WTC11 (cell line): ENCODE data around the gene PLEKHB1. TPM values are rescaled to one million over a fixed set of nuclear protein-coding genes. Genes with fewer than 3 reads are reported as not detected.

Experiments
- ATAC-seq: fragments of 200-7000 bp; cut with Tn5 transposase; 2 replicates; pipeline ENCODE4 v1.10.0; 2021; ENCODE audit warnings: mild to moderate bottlenecking, moderate library complexity
- CTCF ChIA-PET: fragments of 300-600 bp; sonication (Branson Sonifier 250); formaldehyde crosslinking; loops from one replicate; lab custom pipeline; 2021; ENCODE audit warnings: antibody characterized with exemption; lab: Charles Lee
- POLR2A ChIA-PET: fragments of 350-600 bp; sonication (Branson Sonifier 250); formaldehyde crosslinking; loops from one replicate; lab custom pipeline; 2021; ENCODE audit warnings: antibody characterized with exemption; lab: Charles Lee
- DNase-seq: peaks from one replicate; pipeline ENCODE4 v3.0.0; 2021; ENCODE audit warnings: low spot score
- H3K27ac Mint-ChIP-seq: 2 replicates; pipeline ENCODE4 v1.8.0; 2021; ENCODE audit warnings: mixed read lengths
- H3K27me3 Mint-ChIP-seq: 2 replicates; pipeline ENCODE4 v1.8.0; 2021; ENCODE audit warnings: low read depth, mild to moderate bottlenecking, moderate library complexity, mixed read lengths
- H3K36me3 Mint-ChIP-seq: 2 replicates; pipeline ENCODE4 v1.8.0; 2021; ENCODE audit warnings: mixed read lengths
- H3K4me1 Mint-ChIP-seq: 2 replicates; pipeline ENCODE4 v1.8.0; 2022; ENCODE audit warnings: mixed read lengths
- H3K4me3 Mint-ChIP-seq: 2 replicates; pipeline ENCODE4 v1.8.0; 2021; ENCODE audit warnings: mild to moderate bottlenecking, moderate library complexity, mixed read lengths
- H3K9me3 Mint-ChIP-seq: 2 replicates; pipeline ENCODE4 v1.8.0; 2021; ENCODE audit warnings: mixed read lengths
- ATF3 ChIP-seq: sonication (generic); formaldehyde crosslinking; conservative IDR thresholded peaks from 2 replicates; pipeline ENCODE4 v1.8.1; 2022; ENCODE audit warnings: mild to moderate bottlenecking, missing genetic modification reagents
- E2F1 ChIP-seq: sonication (generic); formaldehyde crosslinking; IDR thresholded peaks from 2 replicates; pipeline ENCODE4 v1.8.0; 2022; ENCODE audit warnings: mild to moderate bottlenecking, missing genetic modification reagents
- EMX1 ChIP-seq: fragments of 250-450 bp; sonication (Bioruptor Pico); IDR thresholded peaks from 2 replicates; pipeline ENCODE4 v1.8.0; 2021; ENCODE audit warnings: mild to moderate bottlenecking
- ETV6 ChIP-seq: sonication (generic); formaldehyde crosslinking; IDR thresholded peaks from 2 replicates; pipeline ENCODE4 v1.8.1; 2022; ENCODE audit warnings: mild to moderate bottlenecking, missing genetic modification reagents
- FOXK1 ChIP-seq: sonication (generic); formaldehyde crosslinking; IDR thresholded peaks from 2 replicates; pipeline ENCODE4 v1.8.0; 2022; ENCODE audit warnings: mild to moderate bottlenecking, moderate library complexity, missing genetic modification reagents
- FOXP4 ChIP-seq: sonication (generic); formaldehyde crosslinking; IDR thresholded peaks from 2 replicates; pipeline ENCODE4 v1.8.0; 2022; ENCODE audit warnings: mild to moderate bottlenecking, missing genetic modification reagents
- NFATC4 ChIP-seq: fragments of 250-450 bp; sonication (Bioruptor Pico); IDR thresholded peaks from 2 replicates; pipeline ENCODE4 v1.9.0; 2021; ENCODE audit warnings: mild to moderate bottlenecking
- NFYB ChIP-seq: sonication (generic); formaldehyde crosslinking; conservative IDR thresholded peaks from 2 replicates; pipeline ENCODE4 v1.8.0; 2022; ENCODE audit warnings: low read depth, missing genetic modification reagents
- NR2C2 ChIP-seq: sonication (generic); formaldehyde crosslinking; IDR thresholded peaks from 2 replicates; pipeline ENCODE4 v1.8.0; 2022; ENCODE audit warnings: mild to moderate bottlenecking, missing genetic modification reagents
- OVOL2 ChIP-seq: fragments of 250-450 bp; sonication (Bioruptor Pico); IDR thresholded peaks from 2 replicates; pipeline ENCODE4 v1.9.0; 2021; ENCODE audit warnings: mild to moderate bottlenecking, borderline replicate concordance
- PRDM15 ChIP-seq: sonication (generic); formaldehyde crosslinking; IDR thresholded peaks from 2 replicates; pipeline ENCODE4 v1.8.0; 2022; ENCODE audit warnings: missing genetic modification reagents
- USF1 ChIP-seq: sonication (generic); formaldehyde crosslinking; IDR thresholded peaks from 2 replicates; pipeline ENCODE4 v1.8.0; 2022; ENCODE audit warnings: mild to moderate bottlenecking, missing genetic modification reagents
- ZNF138 ChIP-seq: sonication (generic); formaldehyde crosslinking; conservative IDR thresholded peaks from 2 replicates; pipeline ENCODE4 v1.8.1; 2022; ENCODE audit warnings: mild to moderate bottlenecking, moderate library complexity, missing genetic modification reagents
- ZNF232 ChIP-seq: sonication (generic); formaldehyde crosslinking; IDR thresholded peaks from 2 replicates; pipeline ENCODE4 v1.8.0; 2022; ENCODE audit warnings: mild to moderate bottlenecking, missing genetic modification reagents
- ZNF281 ChIP-seq: sonication (generic); formaldehyde crosslinking; IDR thresholded peaks from 2 replicates; pipeline ENCODE4 v1.8.0; 2023; ENCODE audit warnings: mild to moderate bottlenecking, missing genetic modification reagents
- ZNF532 ChIP-seq: fragments of 250-450 bp; sonication (Bioruptor Pico); IDR thresholded peaks from 2 replicates; pipeline ENCODE4 v1.9.0; 2021; ENCODE audit warnings: mild to moderate bottlenecking, borderline replicate concordance
- total RNA-seq: library from RNA; stranded (reverse); gene quantifications from 3 replicates; pipeline ENCODE4 v1.2.3, GENCODE V29; 2021

Gene PLEKHB1
- total RNA-seq, 1 experiment from 2014 or later, result 12.0 TPM

- no peak for TF ChIP-seq FOXP4 (CRISPR knock-in tag)
These were observed 31.8 kb upstream of the PLEKHB1 start (continued) for GRCh38 chr11:73614591-73614990.

GRCh38 chr11:73622926-73623593 is 23.3 kb upstream of the PLEKHB1 start:
- Mint-ChIP-seq H3K9me3 (no peaks in the 10 kb centered on the region), H3K36me3 (no peaks in the 10 kb centered on the region), H3K27me3 (peaks cover 82% of the 10 kb centered on the region), H3K27ac (no peak overlapping the region), H3K4me3 (no peak overlapping the region), H3K4me1 (peaks cover 6% of the 10 kb centered on the region)
- TF ChIP-seq E2F1 (CRISPR knock-in tag) (no peak), ZNF281 (CRISPR knock-in tag) (no peak), ZNF232 (no peak), ZNF532 (no peak)
- ATAC-seq (no peak), DNase-seq (no peak)
- POLR2A ChIA-PET, result no interaction called here
- CTCF ChIA-PET, result interaction anchor here (10.1 kb wide), 1 partner anchor 38 kb away, joined by 328 read pairs; no protein-coding TSS in a partner anchor

- H3K9me3 Mint-ChIP-seq, result no peaks in the 10 kb centered on the region
- CTCF ChIA-PET, result interaction anchor here (0.7 to 10.1 kb wide), 6 partner anchors 12 to 145 kb away, joined by 3 to 328 read pairs (median 36); partner anchors contain the start of gene PLEKHB1
- no peak for ATAC-seq
- TF ChIP-seq ATF3 (CRISPR knock-in tag), result no peak
- no peak for TF ChIP-seq NFYB (CRISPR knock-in tag)
- no peak for TF ChIP-seq FOXK1
- no peak for TF ChIP-seq USF1 (CRISPR knock-in tag)
- no peak for TF ChIP-seq OVOL2
- TF ChIP-seq NFATC4 (CRISPR knock-in tag), result no peak
- TF ChIP-seq ZNF138 (CRISPR knock-in tag), result no peak
- no peak for TF ChIP-seq NR2C2
- no peak for TF ChIP-seq E2F1 (CRISPR knock-in tag)
- TF ChIP-seq EMX1 (CRISPR knock-in tag), result no peak
- no peak for TF ChIP-seq ETV6 (CRISPR knock-in tag)
- TF ChIP-seq PRDM15 (CRISPR knock-in tag), result no peak
These were observed 22.7 kb upstream of the PLEKHB1 start for GRCh38 chr11:73623686-73624085.

More at GRCh38 chr11:73623686-73624085, 22.7 kb upstream of the PLEKHB1 start:
- POLR2A ChIA-PET, result no interaction called here
- no peak overlapping the region for H3K27ac Mint-ChIP-seq
- H3K36me3 Mint-ChIP-seq, result no peaks in the 10 kb centered on the region
- H3K27me3 Mint-ChIP-seq, result peaks cover 89% of the 10 kb centered on the region
- H3K4me1 Mint-ChIP-seq, result peaks cover 12% of the 10 kb centered on the region
- H3K4me3 Mint-ChIP-seq, result no peak overlapping the region
- DNase-seq, result no peak
